Activated T-cell treated with anti-CD3 and anti-CD28 coated beads, Interleukin-2, amount 50 U/mL, for 4 hours (primary cell): ENCODE data around the gene ZDHHC5. TPM values are rescaled to one million over a fixed set of nuclear protein-coding genes. Genes with fewer than 3 reads are reported as not detected.
"Not testable (repeated sequence)": the region's sequence is repeated elsewhere in the genome, so short reads cannot be mapped to it uniquely, and the experiment has no call there.

Source experiments
- ATAC-seq, 2 donors: fragments of 200-7000 bp; cut with Tn5 transposase; one replicate each; pipeline ENCODE4 v1.10.0; 2021
- DNase-seq: peaks from one replicate; pipeline ENCODE4 v3.0.0-alpha.2; 2020
- H3K27me3 Mint-ChIP-seq: one replicate; pipeline ENCODE4 v1.8.0; 2021; ENCODE audit warnings: low read depth, mixed read lengths
- H3K36me3 Mint-ChIP-seq: one replicate; pipeline ENCODE4 v1.8.0; 2022; ENCODE audit warnings: mixed read lengths; ENCODE audit not compliant: insufficient read depth
- H3K4me1 Mint-ChIP-seq: one replicate; pipeline ENCODE4 v1.8.0; 2021; ENCODE audit warnings: low read depth, mixed read lengths
- H3K4me3 Mint-ChIP-seq: one replicate; pipeline ENCODE4 v1.8.0; 2021; ENCODE audit warnings: mild to moderate bottlenecking, moderate library complexity, mixed read lengths
- H3K9me3 Mint-ChIP-seq: one replicate; pipeline ENCODE4 v1.8.0; 2021; ENCODE audit warnings: mixed read lengths
- total RNA-seq, 3 donors: library from RNA; stranded (reverse); gene quantifications; one replicate each; pipeline ENCODE4 v1.2.1, GENCODE V29; 2021

Gene ZDHHC5
- total RNA-seq, 3 donors from 2014 or later = 65.0 to 78.1 (median 73.8) TPM

DNA sequence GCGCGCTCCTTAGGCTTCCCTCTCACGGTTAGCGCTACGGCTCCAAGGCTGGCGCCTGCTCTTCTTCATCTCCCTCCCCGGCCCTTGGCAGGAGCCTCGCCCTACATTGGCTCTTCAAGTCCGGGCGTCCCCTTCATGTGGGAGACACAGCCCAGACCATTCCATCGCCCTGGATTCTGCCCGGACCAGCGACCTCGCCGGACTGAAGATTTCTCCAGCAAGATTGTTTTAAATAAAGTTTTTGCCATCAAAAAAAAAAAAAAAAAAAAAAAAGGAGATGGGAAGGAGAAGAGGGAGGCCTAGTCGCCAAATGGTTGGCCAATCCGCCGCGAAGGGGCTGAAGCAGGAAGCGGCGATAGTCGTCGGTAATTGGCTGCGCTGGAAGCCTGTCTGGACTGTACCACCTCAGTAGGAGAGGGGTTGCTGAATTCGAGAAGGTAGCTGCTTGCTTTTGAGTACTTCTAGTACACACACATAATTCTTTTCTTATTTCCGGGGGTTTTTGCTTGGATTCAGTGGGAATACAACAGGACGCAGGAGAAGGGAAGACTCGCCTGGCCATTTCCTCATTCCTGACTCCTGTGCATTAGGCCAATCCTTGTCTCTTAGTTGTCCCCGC, 688 bp upstream of the ZDHHC5 start:
- Mint-ChIP-seq H3K4me1 (peaks cover 40% of the 10 kb centered on the region), H3K4me3 (peak overlapping the region; percentile 96), H3K36me3 (peaks cover 10% of the 10 kb centered on the region), H3K27me3 (no peaks in the 10 kb centered on the region), H3K9me3 (no peaks in the 10 kb centered on the region)
- DNase-seq = peak; percentile 89
- peak; percentile 69 to 70 for ATAC-seq

DNA sequence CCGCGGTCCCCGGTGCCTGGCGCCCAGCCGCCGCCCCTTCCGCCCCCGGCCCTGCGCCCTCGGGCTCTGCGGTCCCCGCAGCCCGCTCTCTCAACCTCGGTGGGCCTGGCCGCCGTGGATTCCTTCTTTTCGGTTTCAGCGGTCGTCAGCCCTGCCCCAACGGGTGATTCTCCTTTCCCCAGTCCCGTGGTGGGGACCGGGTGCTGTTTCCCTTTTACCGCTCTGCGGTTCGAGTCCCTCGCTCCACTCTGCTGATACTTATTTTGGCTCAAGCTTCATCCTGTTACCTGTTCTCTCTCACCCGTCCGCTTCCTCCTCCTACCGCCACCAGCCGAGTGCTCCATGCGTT, 494 bp downstream of the ZDHHC5 start:
- DNase-seq = peak; percentile 28
- peaks cover 52% of the 10 kb centered on the region for H3K4me1 Mint-ChIP-seq
- peak; percentile 7 to 13 for ATAC-seq
- peak overlapping the region; percentile 96 for H3K4me3 Mint-ChIP-seq
- H3K36me3 Mint-ChIP-seq = peaks cover 13% of the 10 kb centered on the region
- H3K27me3 Mint-ChIP-seq = no peaks in the 10 kb centered on the region
- no peaks in the 10 kb centered on the region for H3K9me3 Mint-ChIP-seq

DNA sequence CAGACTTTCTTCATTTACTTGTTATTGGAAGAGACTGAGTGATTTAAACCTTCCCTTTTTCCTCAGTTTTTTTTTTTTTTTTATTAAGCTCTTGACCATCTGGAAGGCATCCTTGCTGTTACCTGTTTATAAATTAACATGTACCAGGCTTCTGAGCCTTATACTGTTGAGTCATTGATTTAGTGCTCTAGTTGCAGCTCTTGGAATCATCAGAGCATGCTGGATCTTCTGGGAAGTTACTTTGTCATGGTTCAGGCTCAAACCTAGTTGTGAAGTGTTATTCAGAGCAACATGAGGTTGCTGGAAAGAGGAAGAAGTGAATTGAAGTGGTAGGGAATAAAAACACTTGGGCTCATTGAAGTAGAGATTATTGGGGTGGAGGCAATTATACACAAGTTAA, 6.3 kb downstream of the ZDHHC5 start:
- Mint-ChIP-seq H3K36me3 (peaks cover 46% of the 10 kb centered on the region), H3K4me1 (peaks cover 81% of the 10 kb centered on the region), H3K9me3 (no peaks in the 10 kb centered on the region), H3K4me3 (no peak overlapping the region), H3K27me3 (no peaks in the 10 kb centered on the region)
- DNase-seq (no peak), ATAC-seq (no peak)

DNA sequence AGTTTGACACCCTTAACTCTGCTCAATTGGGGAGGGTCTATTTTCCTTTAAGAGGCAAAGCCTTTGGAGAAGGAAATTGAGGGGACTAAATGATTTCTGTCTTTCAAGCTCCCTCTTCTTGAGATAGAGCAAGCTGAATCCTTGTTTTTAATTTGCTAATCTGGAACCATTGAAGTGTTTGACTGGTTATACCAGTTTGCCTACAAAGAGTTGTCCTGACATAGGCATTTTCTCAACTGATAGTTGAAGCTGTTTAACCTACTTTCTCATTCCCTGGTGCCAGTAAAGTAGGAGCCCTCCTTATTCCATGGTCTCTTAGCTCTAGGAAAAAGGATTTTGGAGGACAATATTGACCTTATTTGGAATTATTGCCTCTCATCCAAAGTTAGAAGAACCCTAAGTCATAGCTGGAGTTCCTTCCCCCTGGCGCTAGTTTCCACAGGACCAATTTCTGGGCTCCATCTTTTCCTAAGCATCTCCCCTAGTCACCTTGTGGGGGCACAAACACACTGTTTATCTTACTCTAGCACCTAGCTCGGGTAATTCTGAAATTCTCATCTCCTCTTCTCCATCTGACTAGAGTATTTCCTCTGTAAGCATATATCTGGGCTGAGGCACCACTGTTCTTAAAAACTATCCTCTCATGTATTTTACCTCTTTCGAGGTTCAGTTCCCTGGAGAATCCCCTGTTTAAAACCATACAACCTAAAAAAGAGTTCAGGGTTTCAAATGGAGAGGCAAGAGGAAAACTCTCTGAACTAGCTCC, 7.4 kb downstream of the ZDHHC5 start:
- Mint-ChIP-seq H3K36me3 (peaks cover 48% of the 10 kb centered on the region), H3K9me3 (no peaks in the 10 kb centered on the region), H3K4me3 (no peak overlapping the region), H3K4me1 (peaks cover 80% of the 10 kb centered on the region), H3K27me3 (no peaks in the 10 kb centered on the region)
- no peak for ATAC-seq
- no peak for DNase-seq

DNA sequence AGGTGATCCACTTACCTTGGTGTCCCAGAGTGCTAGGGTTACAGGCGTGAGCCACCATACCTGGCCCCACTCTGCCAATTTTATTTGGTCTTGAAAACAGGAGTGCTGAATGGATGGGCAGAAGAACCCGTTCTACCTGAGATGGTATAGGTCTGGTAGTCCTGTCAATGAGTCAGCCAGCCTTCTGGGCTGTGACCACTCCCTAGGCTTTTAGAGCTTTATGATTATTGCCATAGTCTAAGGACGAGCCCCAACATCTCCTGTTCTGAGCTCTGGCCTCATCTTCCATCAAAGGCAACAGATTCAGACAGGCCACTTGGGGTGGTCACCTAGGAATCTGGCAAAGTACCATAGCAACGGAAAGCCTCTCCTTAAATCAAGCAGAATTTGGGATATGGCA, 11.5 kb downstream of the ZDHHC5 start:
- no peak for DNase-seq
- H3K4me3 Mint-ChIP-seq = no peak overlapping the region
- no peak for ATAC-seq
- no peaks in the 10 kb centered on the region for H3K27me3 Mint-ChIP-seq
- peaks cover 66% of the 10 kb centered on the region for H3K4me1 Mint-ChIP-seq
- no peaks in the 10 kb centered on the region for H3K9me3 Mint-ChIP-seq
- peaks cover 49% of the 10 kb centered on the region for H3K36me3 Mint-ChIP-seq

DNA sequence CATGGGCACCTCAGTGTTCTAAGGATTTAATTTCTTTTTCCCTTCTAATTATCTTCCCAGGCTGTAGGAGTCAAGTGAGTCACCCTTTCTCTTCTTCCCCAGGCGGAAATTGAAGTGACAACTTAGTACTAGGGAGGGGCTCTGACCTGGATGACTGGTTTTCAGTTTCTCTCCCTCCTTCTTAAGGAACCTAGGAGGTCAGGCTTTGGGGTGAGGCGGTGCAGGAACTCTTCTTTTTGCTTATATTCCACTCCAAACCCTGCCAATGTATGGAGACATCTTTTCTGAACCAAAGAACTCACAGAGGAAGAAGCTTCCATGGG, 12.6 kb downstream of the ZDHHC5 start:
- Mint-ChIP-seq H3K36me3 (peaks cover 43% of the 10 kb centered on the region), H3K4me3 (no peak overlapping the region), H3K4me1 (peaks cover 55% of the 10 kb centered on the region), H3K27me3 (no peaks in the 10 kb centered on the region), H3K9me3 (no peaks in the 10 kb centered on the region)
- ATAC-seq (peak; percentile 75 to 76), DNase-seq (no peak)

DNA sequence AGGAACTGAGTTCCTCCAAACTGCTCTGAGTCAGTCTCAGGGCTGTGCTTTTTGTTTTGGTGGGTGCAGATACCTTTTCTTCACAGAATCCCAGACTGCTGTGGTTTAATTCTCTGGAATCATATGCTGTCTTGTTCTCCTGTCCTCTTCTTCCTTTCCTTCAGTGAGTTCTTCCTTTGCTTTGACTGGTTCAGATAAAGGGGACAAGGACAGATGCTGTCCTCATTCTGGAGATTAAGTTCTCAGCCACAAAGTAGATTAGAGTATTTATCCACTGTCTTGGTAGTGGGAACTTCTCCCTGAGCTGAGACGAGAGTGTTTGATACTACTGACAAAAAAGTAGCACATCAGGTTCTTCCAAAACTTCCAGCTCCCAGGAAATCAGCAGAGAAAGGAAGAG, 13.3 kb downstream of the ZDHHC5 start:
- H3K9me3 Mint-ChIP-seq = no peaks in the 10 kb centered on the region
- H3K36me3 Mint-ChIP-seq = peaks cover 38% of the 10 kb centered on the region
- ATAC-seq (no peak), DNase-seq (no peak)
- H3K4me1 Mint-ChIP-seq = peaks cover 48% of the 10 kb centered on the region
- no peak overlapping the region for H3K4me3 Mint-ChIP-seq
- H3K27me3 Mint-ChIP-seq = no peaks in the 10 kb centered on the region

DNA sequence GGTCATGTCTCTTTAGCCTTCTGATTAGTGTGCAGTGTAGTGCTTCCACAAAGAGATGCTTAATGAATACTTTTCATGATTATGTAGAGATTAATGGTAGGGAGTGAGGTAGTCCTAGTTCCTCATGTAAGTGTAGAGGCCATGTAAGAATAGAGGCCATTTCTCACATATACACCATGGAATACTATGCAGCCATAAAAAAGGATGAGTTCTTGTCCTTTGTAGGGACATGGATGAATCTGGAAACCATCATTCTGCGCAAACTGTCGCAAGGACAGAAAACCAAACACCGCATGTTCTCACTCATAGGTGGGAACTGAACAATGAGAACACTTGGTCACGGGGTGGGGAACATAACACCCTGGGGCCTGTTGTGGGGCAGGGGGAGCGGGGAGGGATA, 22.6 kb downstream of the ZDHHC5 start:
- not testable (repeated sequence) for H3K9me3 Mint-ChIP-seq, H3K27me3 Mint-ChIP-seq, H3K4me3 Mint-ChIP-seq, DNase-seq, ATAC-seq, H3K4me1 Mint-ChIP-seq
- peaks cover 27% of the 10 kb centered on the region for H3K36me3 Mint-ChIP-seq

DNA sequence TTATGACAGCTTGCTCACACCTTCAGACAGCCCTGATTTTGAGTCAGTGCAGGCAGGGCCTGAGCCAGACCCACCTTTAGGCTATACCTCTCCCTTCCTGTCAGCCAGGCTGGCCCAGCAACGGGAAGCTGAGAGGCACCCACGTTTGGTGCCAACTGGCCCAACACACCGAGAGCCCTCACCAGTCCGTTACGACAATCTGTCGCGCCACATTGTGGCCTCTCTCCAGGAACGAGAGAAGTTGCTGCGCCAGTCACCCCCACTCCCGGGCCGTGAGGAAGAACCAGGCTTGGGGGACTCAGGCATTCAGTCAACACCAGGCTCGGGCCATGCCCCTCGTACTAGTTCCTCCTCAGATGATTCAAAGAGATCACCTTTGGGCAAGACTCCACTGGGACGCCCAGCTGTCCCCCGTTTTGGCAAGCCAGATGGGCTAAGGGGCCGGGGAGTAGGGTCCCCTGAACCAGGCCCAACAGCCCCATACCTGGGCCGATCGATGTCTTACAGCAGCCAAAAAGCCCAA, 31.0 kb downstream of the ZDHHC5 start:
- H3K27me3 Mint-ChIP-seq = no peaks in the 10 kb centered on the region
- H3K4me3 Mint-ChIP-seq = no peak overlapping the region
- DNase-seq (no peak), ATAC-seq (no peak)
- no peaks in the 10 kb centered on the region for H3K4me1 Mint-ChIP-seq
- no peaks in the 10 kb centered on the region for H3K9me3 Mint-ChIP-seq
- H3K36me3 Mint-ChIP-seq = peaks cover 40% of the 10 kb centered on the region

DNA sequence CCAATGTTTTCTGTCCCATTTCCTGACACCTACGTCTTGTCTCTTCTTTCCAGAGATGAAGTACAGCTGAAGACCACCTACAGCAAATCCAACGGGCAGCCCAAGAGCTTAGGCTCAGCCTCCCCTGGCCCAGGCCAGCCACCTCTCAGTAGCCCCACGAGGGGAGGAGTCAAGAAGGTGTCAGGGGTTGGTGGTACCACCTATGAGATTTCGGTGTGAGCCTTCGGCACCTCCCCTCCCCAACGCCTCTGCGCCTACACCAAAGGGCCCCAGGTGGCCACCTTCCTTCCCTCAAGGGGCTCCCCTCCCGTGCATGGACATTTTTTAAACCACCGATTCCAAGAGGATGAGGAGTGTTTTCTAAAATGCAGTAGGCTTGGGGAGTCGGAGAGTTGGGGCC, 31.9 kb downstream of the ZDHHC5 start:
- Mint-ChIP-seq H3K4me3 (no peak overlapping the region), H3K27me3 (no peaks in the 10 kb centered on the region), H3K36me3 (peaks cover 42% of the 10 kb centered on the region), H3K9me3 (no peaks in the 10 kb centered on the region), H3K4me1 (no peaks in the 10 kb centered on the region)
- DNase-seq (no peak), ATAC-seq (no peak)

DNA sequence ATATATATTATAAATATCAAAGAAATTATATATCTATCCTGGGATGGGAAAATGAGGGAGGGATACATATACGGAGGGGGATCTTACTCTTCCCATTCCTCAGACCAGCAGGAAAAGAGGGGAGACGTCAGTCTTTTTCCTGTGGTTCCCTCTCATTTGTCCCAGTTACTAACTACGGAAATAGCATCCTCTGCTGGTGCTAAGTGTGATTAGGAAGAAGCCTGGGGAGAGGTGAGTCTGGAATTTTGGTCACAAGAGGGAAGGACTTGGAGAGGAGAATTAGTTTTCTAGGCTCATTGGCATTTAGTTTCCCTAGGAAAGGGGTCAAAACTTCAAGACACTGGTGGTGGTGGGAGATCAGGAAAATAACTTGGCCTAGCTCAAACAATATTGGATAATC, 32.5 kb downstream of the ZDHHC5 start:
- no peak overlapping the region for H3K4me3 Mint-ChIP-seq
- no peaks in the 10 kb centered on the region for H3K4me1 Mint-ChIP-seq
- peaks cover 42% of the 10 kb centered on the region for H3K36me3 Mint-ChIP-seq
- H3K9me3 Mint-ChIP-seq = no peaks in the 10 kb centered on the region
- DNase-seq (no peak), ATAC-seq (no peak)
- no peaks in the 10 kb centered on the region for H3K27me3 Mint-ChIP-seq

DNA sequence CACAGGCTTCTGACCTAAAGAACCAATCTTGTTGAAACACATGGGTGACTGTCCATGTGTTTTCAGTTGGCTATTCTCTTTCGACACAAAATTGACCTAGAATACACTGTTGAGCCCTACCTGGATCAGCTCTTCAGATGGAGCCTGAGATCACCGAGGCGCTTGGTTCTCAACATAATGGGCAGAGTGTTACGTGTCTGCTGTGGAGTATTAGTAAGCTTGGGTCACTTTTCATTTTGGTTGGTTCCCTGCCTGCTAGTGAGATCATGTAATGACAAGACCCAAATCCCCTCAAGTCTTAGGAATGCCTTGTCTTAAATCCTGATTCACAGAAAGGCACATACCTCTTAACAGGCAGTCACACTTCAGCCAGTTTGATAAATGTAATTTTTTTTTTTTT, 35.4 kb downstream of the ZDHHC5 start:
- Mint-ChIP-seq H3K4me3 (no peak overlapping the region), H3K9me3 (no peaks in the 10 kb centered on the region), H3K27me3 (no peaks in the 10 kb centered on the region), H3K36me3 (peaks cover 31% of the 10 kb centered on the region), H3K4me1 (peaks cover 4% of the 10 kb centered on the region)
- no peak for ATAC-seq
- no peak for DNase-seq

DNA sequence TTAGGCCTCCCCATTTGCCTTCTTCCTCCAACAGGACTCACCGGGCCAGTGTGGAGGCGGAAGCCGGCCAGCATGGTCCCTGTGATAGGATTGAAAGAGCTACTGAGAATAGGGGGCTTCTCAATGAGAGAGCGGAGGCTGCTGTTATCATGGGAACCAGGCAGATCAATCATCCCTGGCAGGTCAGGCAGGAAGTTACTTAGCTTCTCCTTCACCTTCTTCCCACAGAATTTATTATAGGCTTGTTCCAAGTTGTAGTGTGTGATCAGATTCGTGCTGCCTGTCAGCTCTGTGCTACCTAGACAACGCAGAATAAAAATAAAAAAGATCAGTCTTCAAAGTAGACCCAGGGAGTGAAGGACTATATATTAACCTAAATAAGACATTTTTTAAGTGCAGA, 37.0 kb downstream of the ZDHHC5 start:
- Mint-ChIP-seq H3K36me3 (peaks cover 21% of the 10 kb centered on the region), H3K27me3 (no peaks in the 10 kb centered on the region), H3K9me3 (no peaks in the 10 kb centered on the region), H3K4me3 (no peak overlapping the region), H3K4me1 (peaks cover 9% of the 10 kb centered on the region)
- DNase-seq = no peak
- no peak for ATAC-seq

DNA sequence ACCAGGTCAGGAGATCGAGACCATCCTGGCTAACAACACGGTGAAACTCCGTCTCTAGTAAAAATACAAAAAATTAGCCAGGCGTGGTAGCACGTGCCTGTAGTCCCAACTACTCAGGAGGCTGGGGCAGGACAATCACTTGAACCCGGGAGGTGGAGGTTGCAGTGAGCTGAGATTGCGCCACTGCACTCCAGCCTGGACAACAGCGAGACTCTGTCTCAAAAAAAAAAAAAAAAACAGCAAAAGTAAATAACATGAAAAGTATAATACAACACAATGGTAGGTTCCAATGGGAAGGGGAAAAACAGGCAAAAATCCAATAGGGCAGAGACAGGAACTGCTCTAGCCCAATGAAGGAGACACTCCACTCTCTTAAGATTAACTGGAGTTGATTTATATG, 37.5 kb downstream of the ZDHHC5 start:
- H3K9me3 Mint-ChIP-seq, H3K4me3 Mint-ChIP-seq, DNase-seq, ATAC-seq, H3K27me3 Mint-ChIP-seq: not testable (repeated sequence)
- Mint-ChIP-seq H3K4me1 (peaks cover 12% of the 10 kb centered on the region), H3K36me3 (peaks cover 17% of the 10 kb centered on the region)

DNA sequence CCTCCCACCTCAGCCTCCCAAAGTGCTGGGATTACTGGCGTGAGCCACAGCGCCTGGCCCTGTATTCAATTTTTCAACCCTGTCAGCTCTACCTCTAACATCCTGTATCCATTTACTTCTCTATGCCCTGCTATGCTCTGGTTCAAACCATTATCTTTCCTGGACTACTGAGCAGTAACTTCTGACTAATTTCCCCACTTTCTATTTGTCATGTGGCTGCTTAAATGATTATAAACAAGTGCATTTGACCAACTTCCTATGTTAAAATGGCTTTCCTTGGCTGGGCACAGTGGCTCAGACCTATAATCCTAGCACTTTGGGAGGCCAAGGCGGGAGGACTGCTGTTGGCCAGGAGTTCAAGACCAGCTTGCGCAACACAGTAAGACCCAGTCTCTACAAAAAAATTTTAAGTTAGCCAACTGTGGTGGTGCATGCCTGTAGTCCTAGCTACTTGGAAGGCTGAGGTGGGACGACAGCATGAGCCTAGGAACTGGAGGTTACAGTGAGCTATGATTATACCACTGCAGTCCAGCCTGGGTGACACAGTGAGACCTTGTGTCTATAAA, 42.0 kb downstream of the ZDHHC5 start:
- Mint-ChIP-seq H3K27me3 (no peaks in the 10 kb centered on the region), H3K4me3 (no peak overlapping the region), H3K36me3 (peaks cover 6% of the 10 kb centered on the region), H3K4me1 (peaks cover 34% of the 10 kb centered on the region), H3K9me3 (no peaks in the 10 kb centered on the region)
- ATAC-seq (no peak), DNase-seq (no peak)
